ENCODE measurements around the gene OR52N5.

Gene OR52N5

DNA sequence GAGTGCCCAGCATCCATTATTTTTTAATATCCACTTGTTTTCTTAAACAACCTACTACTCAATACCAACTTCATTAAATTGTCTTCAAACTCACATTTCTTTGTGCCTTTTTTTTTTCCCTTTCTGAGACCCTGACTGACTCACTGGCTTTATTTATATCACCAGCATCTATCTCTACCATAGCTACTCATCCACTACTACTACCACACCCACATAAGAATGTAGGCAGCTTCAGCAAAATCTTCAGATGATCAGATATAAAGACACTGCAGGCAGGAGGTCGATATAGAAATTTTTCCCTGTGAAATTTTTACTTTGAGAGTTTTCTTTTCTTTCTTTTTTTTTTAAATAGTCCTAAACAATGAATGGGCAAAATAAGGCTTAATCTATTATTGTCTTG, 44.7 kb downstream of the OR52N5 start:
- Histone ChIP-seq H3K4me3 (ENCODE audit: low read length) (no peak overlapping the region), H3K9me3 (ENCODE audit: control insufficient read depth, insufficient read depth, low read length) (no peaks in the 10 kb centered on the region), H3F3A (ENCODE audit: control insufficient read depth, insufficient read depth) (no peaks in the 10 kb centered on the region), H3K36me3 (ENCODE audit: control insufficient read depth, low read length) (no peaks in the 10 kb centered on the region), H3K4me1 (ENCODE audit: control insufficient read depth, low read length) (no peaks in the 10 kb centered on the region), H3K4me2 (ENCODE audit: low read length) (no peak overlapping the region), H3K27me3 (ENCODE audit: control insufficient read depth, low read length) (no peaks in the 10 kb centered on the region), H3K27ac (ENCODE audit: low read depth, low read length) (no peak overlapping the region), H4K20me1 (ENCODE audit: control insufficient read depth, insufficient read depth, low read depth, low read length) (no peaks in the 10 kb centered on the region), H3K79me2 (ENCODE audit: control insufficient read depth, low read length) (no peaks in the 10 kb centered on the region), H3K9me2 (replicated peaks; ENCODE audit: control insufficient read depth, low read length) (no peaks in the 10 kb centered on the region)
- TF ChIP-seq, protein P1, sequence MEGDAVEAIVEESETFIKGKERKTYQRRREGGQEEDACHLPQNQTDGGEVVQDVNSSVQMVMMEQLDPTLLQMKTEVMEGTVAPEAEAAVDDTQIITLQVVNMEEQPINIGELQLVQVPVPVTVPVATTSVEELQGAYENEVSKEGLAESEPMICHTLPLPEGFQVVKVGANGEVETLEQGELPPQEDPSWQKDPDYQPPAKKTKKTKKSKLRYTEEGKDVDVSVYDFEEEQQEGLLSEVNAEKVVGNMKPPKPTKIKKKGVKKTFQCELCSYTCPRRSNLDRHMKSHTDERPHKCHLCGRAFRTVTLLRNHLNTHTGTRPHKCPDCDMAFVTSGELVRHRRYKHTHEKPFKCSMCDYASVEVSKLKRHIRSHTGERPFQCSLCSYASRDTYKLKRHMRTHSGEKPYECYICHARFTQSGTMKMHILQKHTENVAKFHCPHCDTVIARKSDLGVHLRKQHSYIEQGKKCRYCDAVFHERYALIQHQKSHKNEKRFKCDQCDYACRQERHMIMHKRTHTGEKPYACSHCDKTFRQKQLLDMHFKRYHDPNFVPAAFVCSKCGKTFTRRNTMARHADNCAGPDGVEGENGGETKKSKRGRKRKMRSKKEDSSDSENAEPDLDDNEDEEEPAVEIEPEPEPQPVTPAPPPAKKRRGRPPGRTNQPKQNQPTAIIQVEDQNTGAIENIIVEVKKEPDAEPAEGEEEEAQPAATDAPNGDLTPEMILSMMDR (IDR thresholded peaks at IDR 0.05; ENCODE audit: low read depth, low read length, poor library complexity, severe bottlenecking) = no peak
- no peak for TF ChIP-seq EZH2phosphoT487 (IDR thresholded peaks at IDR 0.05; ENCODE audit: borderline replicate concordance, low read length)

DNA sequence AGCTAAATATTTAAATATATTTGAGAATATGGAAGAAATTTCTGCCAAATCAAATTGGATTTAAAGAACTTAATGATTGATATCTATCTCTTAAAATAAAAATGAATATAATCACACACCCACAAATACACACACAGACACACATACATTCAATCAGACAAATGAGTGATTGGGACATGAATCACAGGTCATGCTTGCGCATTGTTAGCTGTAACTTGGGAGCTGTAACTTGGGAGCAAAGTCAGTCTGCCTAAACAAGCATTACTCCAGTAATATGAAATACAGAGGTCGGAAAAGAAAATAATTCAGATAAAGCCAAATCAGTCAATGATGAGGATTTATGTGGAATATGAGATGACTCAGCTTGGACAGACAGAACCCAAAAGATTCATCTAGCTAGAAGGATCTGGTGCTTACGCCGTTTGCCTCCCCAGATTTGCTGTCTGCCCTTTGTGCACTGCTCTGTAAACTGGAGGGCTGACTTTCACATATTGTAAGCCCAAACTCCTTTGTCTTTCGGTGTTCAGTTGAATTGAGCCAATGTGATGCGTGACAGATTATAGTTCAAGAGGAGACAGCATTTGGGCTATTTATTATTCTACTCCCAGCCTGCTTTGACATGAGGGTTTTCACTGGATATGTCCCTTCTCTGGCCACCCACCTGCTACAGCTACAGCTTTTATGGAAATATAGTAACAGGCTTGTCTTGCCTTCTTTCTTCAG, 45.3 kb downstream of the OR52N5 start:
- H3K27ac ChIP-seq (ENCODE audit: low read depth, low read length) = no peak overlapping the region
- H3K4me3 ChIP-seq (ENCODE audit: low read length) = no peak overlapping the region
- no peaks in the 10 kb centered on the region for H3K79me2 ChIP-seq (ENCODE audit: control insufficient read depth, low read length)
- no peaks in the 10 kb centered on the region for H3K27me3 ChIP-seq (ENCODE audit: control insufficient read depth, low read length)
- H3F3A ChIP-seq (ENCODE audit: control insufficient read depth, insufficient read depth) = no peaks in the 10 kb centered on the region
- H4K20me1 ChIP-seq (ENCODE audit: control insufficient read depth, insufficient read depth, low read depth, low read length) = no peaks in the 10 kb centered on the region
- TF ChIP-seq EZH2phosphoT487 (IDR thresholded peaks at IDR 0.05; ENCODE audit: borderline replicate concordance, low read length) = no peak
- TF ChIP-seq, protein P1 (IDR thresholded peaks at IDR 0.05; ENCODE audit: low read depth, low read length, poor library complexity, severe bottlenecking) = no peak
- no peak overlapping the region for H3K4me2 ChIP-seq (ENCODE audit: low read length)
- H3K9me2 ChIP-seq (replicated peaks; ENCODE audit: control insufficient read depth, low read length) = no peaks in the 10 kb centered on the region
- H3K9me3 ChIP-seq (ENCODE audit: control insufficient read depth, insufficient read depth, low read length) = no peaks in the 10 kb centered on the region
- H3K36me3 ChIP-seq (ENCODE audit: control insufficient read depth, low read length) = no peaks in the 10 kb centered on the region
- H3K4me1 ChIP-seq (ENCODE audit: control insufficient read depth, low read length) = no peaks in the 10 kb centered on the region

DNA sequence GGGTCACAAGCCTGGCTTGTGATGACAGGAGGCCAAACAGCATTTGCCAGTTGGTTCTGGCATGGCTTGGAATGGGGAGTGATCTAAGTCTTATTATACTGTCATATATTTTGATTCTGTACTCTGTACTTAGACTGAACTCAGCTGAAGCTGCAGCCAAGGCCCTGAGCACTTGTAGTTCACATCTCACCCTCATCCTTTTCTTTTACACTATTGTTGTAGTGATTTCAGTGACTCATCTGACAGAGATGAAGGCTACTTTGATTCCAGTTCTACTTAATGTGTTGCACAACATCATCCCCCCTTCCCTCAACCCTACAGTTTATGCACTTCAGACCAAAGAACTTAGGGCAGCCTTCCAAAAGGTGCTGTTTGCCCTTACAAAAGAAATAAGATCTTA, 46.1 kb downstream of the OR52N5 start:
- Histone ChIP-seq H3K4me3 (ENCODE audit: low read length) (no peak overlapping the region), H3K4me2 (ENCODE audit: low read length) (no peak overlapping the region), H3K27ac (ENCODE audit: low read depth, low read length) (no peak overlapping the region)

More for the DNA sequence above, 46.1 kb downstream of the OR52N5 start:
- Histone ChIP-seq H3K9me2 (replicated peaks; ENCODE audit: control insufficient read depth, low read length) (no peaks in the 10 kb centered on the region), H3K36me3 (ENCODE audit: control insufficient read depth, low read length) (no peaks in the 10 kb centered on the region), H3F3A (ENCODE audit: control insufficient read depth, insufficient read depth) (no peaks in the 10 kb centered on the region), H3K27me3 (ENCODE audit: control insufficient read depth, low read length) (no peaks in the 10 kb centered on the region), H3K9me3 (ENCODE audit: control insufficient read depth, insufficient read depth, low read length) (no peaks in the 10 kb centered on the region), H3K4me1 (ENCODE audit: control insufficient read depth, low read length) (no peaks in the 10 kb centered on the region), H4K20me1 (ENCODE audit: control insufficient read depth, insufficient read depth, low read depth, low read length) (no peaks in the 10 kb centered on the region), H3K79me2 (ENCODE audit: control insufficient read depth, low read length) (no peaks in the 10 kb centered on the region)
- TF ChIP-seq, protein P1 (IDR thresholded peaks at IDR 0.05; ENCODE audit: low read depth, low read length, poor library complexity, severe bottlenecking) = no peak
- TF ChIP-seq EZH2phosphoT487 (IDR thresholded peaks at IDR 0.05; ENCODE audit: borderline replicate concordance, low read length) = no peak
